ENCODE measurements around the gene MUSK.
"Not testable (repeated sequence)": the region's sequence is repeated elsewhere in the genome, so short reads cannot be mapped to it uniquely, and the experiment has no call there.

MUSK gene

DNA sequence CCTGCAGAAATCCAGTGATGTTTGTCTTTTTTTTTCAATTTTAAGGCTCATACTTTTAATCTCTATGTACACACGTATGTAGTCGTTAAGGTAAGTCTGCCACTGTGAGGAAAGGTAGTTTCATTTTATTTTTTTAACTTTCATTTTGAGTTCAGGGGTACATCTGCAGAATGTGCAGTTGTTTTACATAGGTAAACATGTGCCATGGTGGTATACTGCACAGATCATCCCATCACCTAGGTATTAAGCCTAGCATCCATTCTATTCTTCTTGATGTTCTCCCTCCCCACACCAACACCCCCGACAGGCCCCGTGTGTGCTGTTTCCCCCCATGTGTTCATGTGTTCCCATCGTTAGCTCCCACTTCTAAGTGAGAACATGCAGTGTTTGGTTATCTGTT lies 19.7 kb downstream of the MUSK start:
- no peaks in the 10 kb centered on the region for H3K27me3 ChIP-seq (ENCODE audit: insufficient read depth, low read length, poor library complexity)
- no peak for DNase-seq
- TF ChIP-seq, protein P1, sequence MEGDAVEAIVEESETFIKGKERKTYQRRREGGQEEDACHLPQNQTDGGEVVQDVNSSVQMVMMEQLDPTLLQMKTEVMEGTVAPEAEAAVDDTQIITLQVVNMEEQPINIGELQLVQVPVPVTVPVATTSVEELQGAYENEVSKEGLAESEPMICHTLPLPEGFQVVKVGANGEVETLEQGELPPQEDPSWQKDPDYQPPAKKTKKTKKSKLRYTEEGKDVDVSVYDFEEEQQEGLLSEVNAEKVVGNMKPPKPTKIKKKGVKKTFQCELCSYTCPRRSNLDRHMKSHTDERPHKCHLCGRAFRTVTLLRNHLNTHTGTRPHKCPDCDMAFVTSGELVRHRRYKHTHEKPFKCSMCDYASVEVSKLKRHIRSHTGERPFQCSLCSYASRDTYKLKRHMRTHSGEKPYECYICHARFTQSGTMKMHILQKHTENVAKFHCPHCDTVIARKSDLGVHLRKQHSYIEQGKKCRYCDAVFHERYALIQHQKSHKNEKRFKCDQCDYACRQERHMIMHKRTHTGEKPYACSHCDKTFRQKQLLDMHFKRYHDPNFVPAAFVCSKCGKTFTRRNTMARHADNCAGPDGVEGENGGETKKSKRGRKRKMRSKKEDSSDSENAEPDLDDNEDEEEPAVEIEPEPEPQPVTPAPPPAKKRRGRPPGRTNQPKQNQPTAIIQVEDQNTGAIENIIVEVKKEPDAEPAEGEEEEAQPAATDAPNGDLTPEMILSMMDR (IDR thresholded peaks at IDR 0.05; ENCODE audit: borderline replicate concordance, extremely low read depth, low read length, poor library complexity, severe bottlenecking) = no peak
- TF ChIP-seq EZH2 (IDR thresholded peaks at IDR 0.05; ENCODE audit: borderline replicate concordance, low read depth, low read length, severe bottlenecking) = no peak

DNA sequence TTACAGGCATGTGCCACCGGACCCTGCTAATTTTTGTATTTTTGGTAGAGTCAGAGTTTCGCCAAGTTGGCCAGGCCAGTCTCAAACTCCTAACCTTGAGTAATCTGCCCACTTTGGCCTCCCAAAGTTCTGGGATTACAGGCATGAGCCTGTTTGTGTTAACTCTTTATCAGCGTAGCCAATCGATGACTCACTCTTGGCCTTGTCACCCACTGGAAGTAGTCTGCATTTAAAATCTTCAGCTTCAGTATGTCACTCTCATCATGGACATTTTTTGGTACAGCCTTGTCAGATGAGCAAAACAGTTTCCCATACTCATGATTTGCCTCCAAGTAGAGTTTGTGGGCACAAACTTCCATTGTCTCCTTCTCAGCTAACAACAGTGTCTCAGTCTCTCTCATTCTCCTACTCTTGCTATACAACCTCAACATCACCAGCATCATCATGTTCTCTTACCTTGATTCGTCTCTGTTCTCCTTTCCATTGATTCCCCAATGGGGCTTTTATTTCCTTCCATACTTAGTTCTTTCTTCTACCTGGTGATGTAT lies 22.5 kb downstream of the MUSK start:
- H3K4me3 ChIP-seq (ENCODE audit: low read depth in 1 of 2, low read length in 2 of 2) = no peak overlapping the region
- no peak overlapping the region for H3K4me2 ChIP-seq (ENCODE audit: insufficient read depth, low read length)
- TF ChIP-seq EZH2 (IDR thresholded peaks at IDR 0.05; ENCODE audit: borderline replicate concordance, low read depth, low read length, severe bottlenecking) = no peak
- TF ChIP-seq, protein P1 (IDR thresholded peaks at IDR 0.05; ENCODE audit: borderline replicate concordance, extremely low read depth, low read length, poor library complexity, severe bottlenecking) = no peak
- no peak for ATAC-seq (ENCODE audit: insufficient read depth, low read depth)
- no peaks in the 10 kb centered on the region for H3K36me3 ChIP-seq (ENCODE audit: insufficient read depth, low read length)
- no peak for DNase-seq
- H3K27me3 ChIP-seq (ENCODE audit: insufficient read depth, low read length, poor library complexity) = no peaks in the 10 kb centered on the region
- H3K27ac ChIP-seq (ENCODE audit: low read length) = no peak overlapping the region
- H3K79me2 ChIP-seq (ENCODE audit: insufficient read depth, low read length) = no peaks in the 10 kb centered on the region
- no peaks in the 10 kb centered on the region for H3K9me3 ChIP-seq (ENCODE audit: insufficient read depth, low read length, severe bottlenecking)
- no peaks in the 10 kb centered on the region for H3K4me1 ChIP-seq (ENCODE audit: insufficient read depth, low read length)
- no peaks in the 10 kb centered on the region for H4K20me1 ChIP-seq (ENCODE audit: insufficient read depth, low read length)
- no peak overlapping the region for H3K9ac ChIP-seq (ENCODE audit: low read depth, low read length)
- no peak overlapping the region for H2AFZ ChIP-seq (ENCODE audit: low read depth, low read length)

More for the DNA sequence above, 19.7 kb downstream of the MUSK start:
- Histone ChIP-seq H3K9me3 (ENCODE audit: insufficient read depth, low read length, severe bottlenecking) (no peaks in the 10 kb centered on the region), H4K20me1 (ENCODE audit: insufficient read depth, low read length) (no peaks in the 10 kb centered on the region), H3K4me2 (ENCODE audit: insufficient read depth, low read length) (no peak overlapping the region), H3K79me2 (ENCODE audit: insufficient read depth, low read length) (no peaks in the 10 kb centered on the region), H3K4me3 (ENCODE audit: low read depth in 1 of 2, low read length in 2 of 2) (no peak overlapping the region), H2AFZ (ENCODE audit: low read depth, low read length) (no peak overlapping the region), H3K36me3 (ENCODE audit: insufficient read depth, low read length) (no peaks in the 10 kb centered on the region), H3K27ac (ENCODE audit: low read length) (no peak overlapping the region), H3K9ac (ENCODE audit: low read depth, low read length) (no peak overlapping the region), H3K4me1 (ENCODE audit: insufficient read depth, low read length) (no peaks in the 10 kb centered on the region)
- ATAC-seq (ENCODE audit: insufficient read depth, low read depth) = no peak

DNA sequence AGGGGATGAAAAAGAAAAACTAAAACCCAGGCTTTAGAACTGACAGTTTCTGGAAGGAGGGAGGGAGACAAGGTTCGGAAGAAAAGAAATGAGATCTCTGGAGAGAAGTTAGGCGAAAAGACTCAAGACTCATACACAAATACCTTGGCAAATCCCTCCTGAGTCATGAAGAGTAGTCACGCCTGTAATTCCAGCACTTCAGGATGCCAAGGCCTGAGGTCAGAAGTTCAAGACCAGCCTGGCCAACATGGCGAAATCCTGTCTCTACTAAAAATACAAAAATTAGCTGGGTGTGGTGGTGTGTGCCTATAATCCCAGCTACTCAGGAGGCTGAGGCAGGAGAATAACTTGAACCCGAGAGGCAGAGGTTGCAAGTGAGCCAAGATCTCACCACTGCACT lies 27.3 kb downstream of the MUSK start:
- H3K79me2 ChIP-seq (ENCODE audit: insufficient read depth, low read length); H3K9ac ChIP-seq (ENCODE audit: low read depth, low read length); H3K4me3 ChIP-seq (ENCODE audit: low read depth in 1 of 2, low read length in 2 of 2); H3K27ac ChIP-seq (ENCODE audit: low read length); DNase-seq; H3K9me3 ChIP-seq (ENCODE audit: insufficient read depth, low read length, severe bottlenecking); H3K27me3 ChIP-seq (ENCODE audit: insufficient read depth, low read length, poor library complexity); H3K4me2 ChIP-seq (ENCODE audit: insufficient read depth, low read length); H4K20me1 ChIP-seq (ENCODE audit: insufficient read depth, low read length); H2AFZ ChIP-seq (ENCODE audit: low read depth, low read length); H3K4me1 ChIP-seq (ENCODE audit: insufficient read depth, low read length); H3K36me3 ChIP-seq (ENCODE audit: insufficient read depth, low read length); ATAC-seq (ENCODE audit: insufficient read depth, low read depth): not testable (repeated sequence)

DNA sequence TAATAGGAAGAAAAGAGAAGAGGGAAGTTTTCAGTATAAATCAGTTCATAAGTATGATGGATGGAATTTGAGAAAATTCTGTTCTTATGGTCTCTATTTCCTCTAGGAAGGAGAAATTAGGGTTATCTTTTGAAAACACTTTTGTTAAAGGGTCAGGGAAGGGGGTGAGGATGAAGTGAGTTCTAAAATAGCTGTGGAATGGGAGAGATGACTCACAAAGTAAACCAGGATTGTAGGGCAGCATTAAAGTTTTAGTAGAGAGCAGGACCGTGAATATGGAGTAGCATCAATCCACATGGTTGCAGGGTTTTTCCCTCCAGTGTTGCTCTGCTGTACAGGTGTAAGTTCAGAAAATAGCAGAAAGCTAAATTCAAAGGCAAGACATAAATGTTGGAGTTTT lies 32.4 kb downstream of the MUSK start:
- Histone ChIP-seq H3K79me2 (ENCODE audit: insufficient read depth, low read length) (no peaks in the 10 kb centered on the region), H3K27ac (ENCODE audit: low read length) (no peak overlapping the region), H4K20me1 (ENCODE audit: insufficient read depth, low read length) (no peaks in the 10 kb centered on the region), H2AFZ (ENCODE audit: low read depth, low read length) (no peak overlapping the region), H3K4me3 (ENCODE audit: low read depth in 1 of 2, low read length in 2 of 2) (no peak overlapping the region), H3K9me3 (ENCODE audit: insufficient read depth, low read length, severe bottlenecking) (no peaks in the 10 kb centered on the region), H3K9ac (ENCODE audit: low read depth, low read length) (no peak overlapping the region), H3K4me2 (ENCODE audit: insufficient read depth, low read length) (no peak overlapping the region), H3K4me1 (ENCODE audit: insufficient read depth, low read length) (no peaks in the 10 kb centered on the region), H3K36me3 (ENCODE audit: insufficient read depth, low read length) (no peaks in the 10 kb centered on the region), H3K27me3 (ENCODE audit: insufficient read depth, low read length, poor library complexity) (no peaks in the 10 kb centered on the region)
- ATAC-seq (ENCODE audit: insufficient read depth, low read depth) (no peak), DNase-seq (no peak)
- TF ChIP-seq, protein P1 (IDR thresholded peaks at IDR 0.05; ENCODE audit: borderline replicate concordance, extremely low read depth, low read length, poor library complexity, severe bottlenecking) = no peak
- TF ChIP-seq EZH2 (IDR thresholded peaks at IDR 0.05; ENCODE audit: borderline replicate concordance, low read depth, low read length, severe bottlenecking) = no peak
